ENCODE results near the gene TOX3. TPM values are rescaled to one million over a fixed set of nuclear protein-coding genes. Genes with fewer than 3 reads are reported as not detected.

TOX3 gene
- total RNA-seq, 1 donor from 2014 or later: 48.1 TPM

DNA sequence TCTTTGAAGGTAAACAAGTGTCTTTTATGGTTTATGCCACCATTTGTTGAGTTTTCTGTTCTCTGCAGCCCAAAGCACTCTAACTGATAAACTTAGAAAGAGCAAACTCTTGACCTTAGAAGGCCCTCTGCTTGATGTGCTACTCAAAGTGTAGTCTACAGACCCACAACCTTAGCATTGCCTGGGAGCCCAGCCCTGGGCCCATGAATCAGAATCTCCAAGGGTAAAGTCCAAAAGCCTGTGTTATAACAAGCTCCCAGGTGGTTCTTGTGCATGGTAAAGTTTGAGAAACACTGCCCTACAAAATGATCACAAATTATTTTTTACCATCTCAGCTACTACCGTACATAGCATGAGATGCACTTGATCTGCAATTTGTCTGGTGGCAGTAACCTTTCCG is 6.0 kb downstream of the TOX3 start:
- no peak overlapping the region for H3K4me2 ChIP-seq
- Mint-ChIP-seq H3K27me3 (ENCODE audit: insufficient read depth, low read depth) (no peaks in the 10 kb centered on the region), H3K4me1 (peaks cover 18% of the 10 kb centered on the region), H3K36me3 (peaks cover 53% of the 10 kb centered on the region), H3K27ac (no peak overlapping the region), H3K4me3 (no peak overlapping the region), H3K9me3 (peaks cover 23% of the 10 kb centered on the region)
- peaks cover 31% of the 10 kb centered on the region for H3K36me3 ChIP-seq
- H3K27me3 ChIP-seq: no peaks in the 10 kb centered on the region
- H3K9ac ChIP-seq: no peak overlapping the region
- H2AFZ ChIP-seq (replicated peaks): no peak overlapping the region
- no peak overlapping the region for H3K27ac ChIP-seq
- H4K20me1 ChIP-seq (ENCODE audit: low read depth): peaks cover 99% of the 10 kb centered on the region
- H3F3A ChIP-seq (ENCODE audit: low read depth): peaks cover 4% of the 10 kb centered on the region
- peaks cover 100% of the 10 kb centered on the region for H3K79me2 ChIP-seq (ENCODE audit: low read depth)
- H3K4me1 ChIP-seq: peaks cover 47% of the 10 kb centered on the region
- TF ChIP-seq EZH2phosphoT487 (IDR thresholded peaks at IDR 0.05) (no peak), EZH2 (IDR thresholded peaks at IDR 0.05) (no peak)
- TF ChIP-seq, protein P1, sequence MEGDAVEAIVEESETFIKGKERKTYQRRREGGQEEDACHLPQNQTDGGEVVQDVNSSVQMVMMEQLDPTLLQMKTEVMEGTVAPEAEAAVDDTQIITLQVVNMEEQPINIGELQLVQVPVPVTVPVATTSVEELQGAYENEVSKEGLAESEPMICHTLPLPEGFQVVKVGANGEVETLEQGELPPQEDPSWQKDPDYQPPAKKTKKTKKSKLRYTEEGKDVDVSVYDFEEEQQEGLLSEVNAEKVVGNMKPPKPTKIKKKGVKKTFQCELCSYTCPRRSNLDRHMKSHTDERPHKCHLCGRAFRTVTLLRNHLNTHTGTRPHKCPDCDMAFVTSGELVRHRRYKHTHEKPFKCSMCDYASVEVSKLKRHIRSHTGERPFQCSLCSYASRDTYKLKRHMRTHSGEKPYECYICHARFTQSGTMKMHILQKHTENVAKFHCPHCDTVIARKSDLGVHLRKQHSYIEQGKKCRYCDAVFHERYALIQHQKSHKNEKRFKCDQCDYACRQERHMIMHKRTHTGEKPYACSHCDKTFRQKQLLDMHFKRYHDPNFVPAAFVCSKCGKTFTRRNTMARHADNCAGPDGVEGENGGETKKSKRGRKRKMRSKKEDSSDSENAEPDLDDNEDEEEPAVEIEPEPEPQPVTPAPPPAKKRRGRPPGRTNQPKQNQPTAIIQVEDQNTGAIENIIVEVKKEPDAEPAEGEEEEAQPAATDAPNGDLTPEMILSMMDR (IDR thresholded peaks at IDR 0.05): no peak
- H3K9me3 ChIP-seq (ENCODE audit: low read depth): no peaks in the 10 kb centered on the region
- H3K4me3 ChIP-seq: no peak overlapping the region
- no peak for DNase-seq (ENCODE audit: low spot score)

DNA sequence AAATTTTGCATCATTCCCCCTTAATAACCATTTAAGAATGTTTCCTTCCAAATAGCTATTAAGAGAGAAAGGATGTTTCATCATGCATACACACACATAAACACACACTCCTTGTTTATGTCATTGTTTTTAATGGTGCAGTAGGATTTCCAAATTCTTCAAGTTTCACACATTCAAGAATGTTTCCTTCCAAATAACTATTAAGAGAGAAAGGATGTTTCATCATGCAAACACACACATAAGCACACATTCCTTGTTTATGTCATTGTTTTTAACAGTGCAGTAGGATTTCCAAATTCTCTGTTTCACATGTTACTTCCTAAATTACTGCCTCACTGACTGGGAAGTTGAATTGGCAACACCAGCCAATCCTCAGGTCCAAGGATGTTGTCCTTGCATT is 7.8 kb downstream of the TOX3 start:
- DNase-seq (ENCODE audit: low spot score): no peak
- H3K4me3 ChIP-seq: no peak overlapping the region

DNA sequence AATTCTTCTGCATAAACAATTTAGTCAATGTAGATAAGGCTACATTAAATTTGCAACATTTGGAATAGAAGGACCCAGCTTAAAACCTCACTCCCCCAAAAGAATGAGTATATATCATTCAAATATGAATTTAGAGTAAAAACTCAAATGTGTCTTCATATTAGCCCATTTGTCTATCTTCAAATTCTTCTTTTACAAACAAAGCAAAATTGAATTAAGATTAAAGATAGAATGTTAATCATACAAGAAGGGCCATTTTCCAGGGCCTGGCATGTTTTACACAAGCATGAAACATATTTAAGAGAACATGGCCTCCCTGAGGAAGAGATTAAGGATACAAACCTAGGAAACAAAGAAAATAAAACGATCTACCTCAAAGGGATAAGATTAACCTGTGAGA is 8.4 kb downstream of the TOX3 start:
- H3K4me1 Mint-ChIP-seq: peaks cover 7% of the 10 kb centered on the region
- H3K4me2 ChIP-seq: no peak overlapping the region
- H4K20me1 ChIP-seq (ENCODE audit: low read depth): peaks cover 100% of the 10 kb centered on the region
- no peak overlapping the region for H3K4me3 Mint-ChIP-seq
- H3K4me1 ChIP-seq: peaks cover 55% of the 10 kb centered on the region
- H3K27me3 Mint-ChIP-seq (ENCODE audit: insufficient read depth, low read depth): no peaks in the 10 kb centered on the region
- H3K9ac ChIP-seq: no peak overlapping the region
- H3K79me2 ChIP-seq (ENCODE audit: low read depth): peaks cover 100% of the 10 kb centered on the region
- H3K9me3 ChIP-seq (ENCODE audit: low read depth): no peaks in the 10 kb centered on the region
- no peak for DNase-seq (ENCODE audit: low spot score)
- peaks cover 23% of the 10 kb centered on the region for H3K9me3 Mint-ChIP-seq
- no peak overlapping the region for H2AFZ ChIP-seq (replicated peaks)
- H3K36me3 Mint-ChIP-seq: peaks cover 54% of the 10 kb centered on the region
- no peaks in the 10 kb centered on the region for H3K27me3 ChIP-seq
- H3K4me3 ChIP-seq: no peak overlapping the region
- TF ChIP-seq EZH2 (IDR thresholded peaks at IDR 0.05): no peak
- TF ChIP-seq, protein P1 (IDR thresholded peaks at IDR 0.05): no peak
- TF ChIP-seq EZH2phosphoT487 (IDR thresholded peaks at IDR 0.05): no peak
- H3K27ac ChIP-seq: peak overlapping the region; percentile 33
- H3K36me3 ChIP-seq: peaks cover 31% of the 10 kb centered on the region
- no peak overlapping the region for H3K27ac Mint-ChIP-seq
- H3F3A ChIP-seq (ENCODE audit: low read depth): peaks cover 27% of the 10 kb centered on the region

More for the DNA sequence above, 7.8 kb downstream of the TOX3 start:
- TF ChIP-seq, protein P1 (IDR thresholded peaks at IDR 0.05): no peak
- TF ChIP-seq EZH2 (IDR thresholded peaks at IDR 0.05) (no peak), EZH2phosphoT487 (IDR thresholded peaks at IDR 0.05) (no peak)
- Mint-ChIP-seq H3K27ac (no peak overlapping the region), H3K4me1 (peaks cover 12% of the 10 kb centered on the region), H3K36me3 (peaks cover 57% of the 10 kb centered on the region), H3K27me3 (ENCODE audit: insufficient read depth, low read depth) (no peaks in the 10 kb centered on the region), H3K4me3 (no peak overlapping the region), H3K9me3 (peaks cover 23% of the 10 kb centered on the region)
- Histone ChIP-seq H3K27me3 (no peaks in the 10 kb centered on the region), H3K4me2 (no peak overlapping the region), H3K9me3 (ENCODE audit: low read depth) (no peaks in the 10 kb centered on the region), H2AFZ (replicated peaks) (no peak overlapping the region), H3K9ac (no peak overlapping the region), H3K4me1 (peaks cover 55% of the 10 kb centered on the region), H4K20me1 (ENCODE audit: low read depth) (peaks cover 100% of the 10 kb centered on the region), H3K79me2 (ENCODE audit: low read depth) (peaks cover 100% of the 10 kb centered on the region), H3K27ac (no peak overlapping the region), H3K36me3 (peaks cover 31% of the 10 kb centered on the region), H3F3A (ENCODE audit: low read depth) (peaks cover 20% of the 10 kb centered on the region)

Measured in neural progenitor cell (in vitro differentiated cells).